HG03064 (cell line): ENCODE data around the gene ASB1.

ENCODE experiments used
- ATAC-seq: cut with Tn5 transposase; IDR thresholded peaks from one replicate; pipeline ENCODE4 v1.9.1; 2021; ENCODE audit warnings: low read depth; ENCODE audit not compliant: unreplicated experiment

The ASB1 gene

GRCh38 chr2:238464389-238464788, 37.7 kb downstream of the ASB1 start:
- no peak for ATAC-seq

DNA sequence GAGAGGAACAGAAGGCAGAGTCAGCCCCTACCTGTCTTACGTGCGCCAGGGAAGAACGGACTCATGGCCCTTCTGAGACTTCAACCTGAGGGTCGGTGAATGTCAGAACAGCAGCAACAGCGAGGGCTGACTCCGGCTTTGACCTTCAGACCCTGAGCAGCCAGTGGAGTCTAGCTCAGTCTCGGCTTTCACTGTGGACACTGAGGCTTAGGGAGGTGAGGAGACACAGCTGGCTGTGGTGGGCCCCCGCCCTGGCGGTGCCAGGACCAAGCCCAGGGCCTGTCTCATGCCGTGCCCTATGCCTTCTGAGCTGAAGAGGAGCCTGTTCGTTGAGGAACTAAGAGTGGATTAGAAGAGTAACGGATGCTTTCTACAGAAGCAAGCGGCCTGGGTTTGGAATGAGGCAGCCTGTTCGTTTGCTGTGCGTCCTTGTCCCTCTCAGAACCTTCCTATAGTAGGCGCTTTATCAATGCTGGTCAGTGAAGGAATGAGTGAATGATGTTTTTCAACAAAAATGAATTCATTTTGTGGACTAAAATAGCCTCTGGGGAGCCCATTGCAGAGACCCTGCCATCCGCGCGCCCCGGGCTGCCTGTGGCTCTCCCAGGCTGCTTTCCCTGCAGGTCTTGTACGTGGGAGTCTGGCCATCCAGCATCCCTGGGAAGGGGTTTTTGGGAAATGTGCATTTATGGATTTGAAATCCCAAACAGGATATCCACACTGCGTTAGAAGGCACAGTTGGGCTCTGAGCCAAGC, 38.9 kb downstream of the ASB1 start:
- no peak for ATAC-seq

- ATAC-seq: no peak
These were observed 39.6 kb downstream of the ASB1 start for GRCh38 chr2:238466243-238466756.

DNA sequence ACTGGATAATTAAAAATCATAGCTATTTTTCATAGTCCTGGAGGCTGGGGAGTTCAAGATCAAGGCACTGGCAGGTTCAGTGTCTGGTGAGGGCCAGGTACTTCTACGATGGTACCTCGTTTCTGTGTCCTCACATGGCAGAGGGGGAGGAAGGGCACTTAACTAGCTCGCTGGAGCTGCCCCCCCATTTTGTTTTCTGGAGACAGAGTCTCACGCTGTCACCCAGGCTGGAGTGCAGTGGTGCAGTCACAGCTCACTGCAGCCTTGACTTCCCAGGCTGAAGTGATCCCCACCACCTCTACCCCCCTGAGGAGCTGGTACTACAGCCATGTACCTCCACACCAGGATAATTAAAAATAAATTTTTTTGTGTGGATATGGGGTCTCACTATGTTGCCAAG, 40.3 kb downstream of the ASB1 start:
- no peak for ATAC-seq

DNA sequence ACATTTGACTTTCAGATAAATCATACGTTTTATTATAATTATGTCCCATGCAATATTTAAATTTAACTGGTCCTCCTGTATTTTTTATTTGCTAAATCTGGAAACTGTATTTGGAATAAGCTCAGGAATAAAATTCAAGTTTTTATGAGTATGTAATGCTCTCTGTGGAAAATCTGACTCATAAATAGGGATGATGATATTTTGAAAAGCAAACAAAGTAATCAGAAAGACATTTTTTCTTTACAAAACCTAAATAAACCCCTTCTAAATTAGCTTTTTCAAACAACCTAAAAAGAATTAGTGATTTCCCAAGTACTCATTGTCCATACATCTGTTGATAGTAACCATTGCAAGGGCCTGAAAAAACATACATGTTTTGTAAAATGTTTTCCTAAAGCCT, 41.1 kb downstream of the ASB1 start:
- no peak for ATAC-seq

DNA sequence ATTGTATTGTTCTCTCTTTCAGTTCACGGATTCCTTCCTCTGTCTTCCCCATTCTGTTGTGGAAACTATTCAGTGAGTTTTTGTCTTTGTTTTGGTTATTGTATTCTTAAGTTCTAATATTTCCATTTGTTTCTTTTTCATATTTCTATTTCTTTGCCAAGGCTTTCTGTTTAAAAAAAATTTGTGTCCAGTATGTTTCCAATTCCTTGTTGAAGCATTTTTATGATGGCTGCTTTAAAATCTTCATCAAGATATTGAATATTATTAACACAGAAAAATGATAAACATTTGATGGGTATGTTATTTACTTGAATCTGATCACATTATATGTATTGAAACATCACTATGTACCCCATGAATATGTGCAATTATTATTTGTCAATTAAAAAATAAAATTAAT, 42.4 kb downstream of the ASB1 start:
- ATAC-seq: no peak

DNA sequence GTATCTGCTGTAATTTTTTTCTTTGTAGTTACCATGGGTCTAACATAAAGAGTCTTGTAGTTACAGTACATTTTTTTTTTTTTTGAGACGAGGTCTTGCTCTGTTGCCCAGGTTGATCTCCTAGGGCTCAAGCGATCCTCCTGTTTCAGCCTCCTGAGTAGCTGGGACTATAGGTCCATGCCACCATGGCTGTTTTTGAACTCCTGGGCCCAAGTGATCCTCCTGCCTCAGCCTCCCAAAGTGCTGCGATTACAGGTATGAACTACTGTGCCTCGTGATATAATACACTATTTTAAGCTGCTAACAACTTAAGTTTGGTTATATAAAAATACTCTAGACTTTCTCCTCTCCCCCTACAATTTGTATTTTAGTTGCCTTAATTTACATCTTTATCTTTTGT, 46.3 kb downstream of the ASB1 start:
- no peak for ATAC-seq

DNA sequence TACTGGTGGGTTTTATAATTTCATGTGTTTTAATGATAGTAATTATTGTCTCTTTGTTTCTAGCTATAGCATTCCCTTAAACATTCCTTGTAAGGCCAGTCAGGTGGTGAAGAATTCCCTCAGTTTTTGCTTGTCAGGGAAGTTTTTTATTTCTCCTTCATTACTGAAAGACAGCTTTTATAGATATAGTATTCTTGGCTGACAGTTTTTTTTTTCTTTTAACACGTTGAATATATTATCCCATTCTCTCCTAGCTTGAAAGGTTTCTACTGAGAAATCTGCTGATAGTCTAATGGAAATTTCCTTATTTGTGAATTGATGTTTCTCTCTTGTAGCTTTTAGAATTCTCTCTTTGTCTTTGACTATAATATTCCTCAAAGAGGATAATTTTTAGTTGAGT, 46.8 kb downstream of the ASB1 start:
- no peak for ATAC-seq

DNA sequence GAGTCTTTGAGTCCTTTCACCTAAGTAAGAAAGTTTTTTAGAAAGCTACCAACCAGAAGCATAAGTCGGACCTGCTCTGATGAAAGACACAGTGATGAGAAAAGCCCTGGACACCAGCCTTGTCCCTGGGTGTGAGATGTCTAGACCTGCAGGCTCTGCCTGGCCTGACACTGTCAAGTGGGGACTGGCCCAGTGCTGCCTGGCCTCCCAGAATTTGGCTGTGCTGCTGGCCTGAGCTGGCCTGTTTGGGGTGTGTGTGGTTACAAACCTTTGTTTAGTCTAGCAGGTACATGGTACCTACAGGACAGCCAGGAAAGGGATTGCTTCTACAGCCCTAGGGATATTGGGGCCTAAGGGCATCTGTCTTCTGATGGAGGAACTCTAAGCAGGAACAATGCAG, 48.3 kb downstream of the ASB1 start:
- no peak for ATAC-seq

DNA sequence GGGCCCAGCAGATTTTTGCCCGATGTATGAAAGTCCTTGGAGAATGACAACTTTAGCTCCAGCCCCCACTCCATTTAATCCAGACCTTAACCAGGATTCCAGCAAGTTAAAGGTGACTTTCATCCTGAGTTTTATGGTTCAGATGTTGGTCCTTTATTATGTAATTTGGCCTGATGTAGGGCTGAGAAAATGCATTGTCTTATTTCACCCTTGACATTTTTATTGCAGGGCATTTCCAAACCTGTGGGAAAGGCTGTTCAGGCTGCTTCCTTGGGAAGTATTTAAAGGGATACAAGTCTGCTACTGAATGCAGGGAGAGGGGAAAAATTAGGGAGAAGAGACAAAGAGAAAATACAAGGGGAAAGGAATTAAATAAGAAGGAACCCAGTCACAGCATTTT, 48.8 kb downstream of the ASB1 start:
- no peak for ATAC-seq

GRCh38 chr2:238476258-238476657, 49.5 kb downstream of the ASB1 start:
- no peak for ATAC-seq

DNA sequence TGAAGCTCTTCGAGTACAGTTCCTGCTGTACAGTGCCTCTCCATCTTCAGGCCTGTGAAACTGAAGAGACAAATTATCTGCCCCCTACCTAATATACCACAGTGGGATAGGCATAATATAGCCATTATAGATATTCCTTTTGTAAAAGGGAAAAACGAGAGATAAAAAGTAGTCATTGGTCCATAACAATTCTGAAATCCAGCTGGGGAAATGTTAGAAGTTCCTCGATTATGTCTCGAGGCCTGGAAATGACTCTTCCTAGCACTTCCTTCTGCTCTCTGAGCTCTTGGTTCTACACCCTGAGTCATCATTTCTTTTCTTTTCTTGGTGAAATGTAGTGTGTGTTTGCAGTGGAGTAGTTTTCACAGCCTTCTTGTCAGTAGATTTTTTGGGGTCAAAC, 51.5 kb downstream of the ASB1 start:
- no peak for ATAC-seq

- no peak for ATAC-seq
These were observed 53.1 kb downstream of the ASB1 start for GRCh38 chr2:238479847-238480246.

- no peak for ATAC-seq
These were observed 56.3 kb downstream of the ASB1 start for GRCh38 chr2:238483021-238483420.

- ATAC-seq: no peak
These were observed 56.9 kb downstream of the ASB1 start for GRCh38 chr2:238483656-238484055.

GRCh38 chr2:238484522-238485452, 58.1 kb downstream of the ASB1 start:
- ATAC-seq: no peak

GRCh38 chr2:238486123-238486848, 59.6 kb downstream of the ASB1 start:
- ATAC-seq: no peak

- ATAC-seq: no peak
These were observed 60.4 kb downstream of the ASB1 start for GRCh38 chr2:238487134-238487533.

GRCh38 chr2:238487652-238488346, 61.1 kb downstream of the ASB1 start:
- no peak for ATAC-seq

GRCh38 chr2:238488347-238488826, 61.7 kb downstream of the ASB1 start:
- no peak for ATAC-seq
